ENCODE measurements around the gene RASEF.

Gene RASEF

GRCh38 chr9:83067579-83067978, 4.6 kb upstream of the RASEF start:
- Histone ChIP-seq H3K4me2 (ENCODE audit: low read depth, low read length, poor library complexity, severe bottlenecking) (no peak overlapping the region), H3K9ac (ENCODE audit: low read length) (no peak overlapping the region), H3K27ac (ENCODE audit: low read depth, low read length) (no peak overlapping the region), H3K9me3 (ENCODE audit: insufficient read depth, low read length) (no peaks in the 10 kb centered on the region), H3K36me3 (ENCODE audit: low read length) (no peaks in the 10 kb centered on the region), H3K9me2 (replicated peaks; ENCODE audit: insufficient read depth, low read length) (no peaks in the 10 kb centered on the region), H3K4me3 (ENCODE audit: insufficient read depth, low read length, poor library complexity, severe bottlenecking) (no peak overlapping the region), H3K79me2 (ENCODE audit: insufficient read depth, low read length) (no peaks in the 10 kb centered on the region), H4K20me1 (ENCODE audit: low read depth, low read length) (no peaks in the 10 kb centered on the region), H3F3A (ENCODE audit: insufficient read depth) (no peaks in the 10 kb centered on the region), H3K27me3 (ENCODE audit: low read length) (no peaks in the 10 kb centered on the region), H2AFZ (ENCODE audit: low read depth, low read length, severe bottlenecking) (no peak overlapping the region)
- TF ChIP-seq EZH2phosphoT487 (conservative IDR thresholded peaks at IDR 0.05; ENCODE audit: low read length) (no peak), CTCF (IDR thresholded peaks at IDR 0.05; ENCODE audit: insufficient read depth, low read length, poor library complexity, severe bottlenecking) (no peak)

- no peaks in the 10 kb centered on the region for H3K79me2 ChIP-seq (ENCODE audit: insufficient read depth, low read length)
- H3K27ac ChIP-seq (ENCODE audit: low read depth, low read length) = no peak overlapping the region
- H3K9ac ChIP-seq (ENCODE audit: low read length) = no peak overlapping the region
- no peaks in the 10 kb centered on the region for H3K36me3 ChIP-seq (ENCODE audit: low read length)
- H3K27me3 ChIP-seq (ENCODE audit: low read length) = no peaks in the 10 kb centered on the region
- H2AFZ ChIP-seq (ENCODE audit: low read depth, low read length, severe bottlenecking) = no peak overlapping the region
- no peaks in the 10 kb centered on the region for H3K9me3 ChIP-seq (ENCODE audit: insufficient read depth, low read length)
- no peaks in the 10 kb centered on the region for H3F3A ChIP-seq (ENCODE audit: insufficient read depth)
- no peaks in the 10 kb centered on the region for H3K9me2 ChIP-seq (replicated peaks; ENCODE audit: insufficient read depth, low read length)
- TF ChIP-seq EZH2phosphoT487 (conservative IDR thresholded peaks at IDR 0.05; ENCODE audit: low read length) (no peak), CTCF (IDR thresholded peaks at IDR 0.05; ENCODE audit: insufficient read depth, low read length, poor library complexity, severe bottlenecking) (no peak)
- no peaks in the 10 kb centered on the region for H4K20me1 ChIP-seq (ENCODE audit: low read depth, low read length)
- no peak overlapping the region for H3K4me2 ChIP-seq (ENCODE audit: low read depth, low read length, poor library complexity, severe bottlenecking)
- H3K4me3 ChIP-seq (ENCODE audit: insufficient read depth, low read length, poor library complexity, severe bottlenecking) = no peak overlapping the region
Observed at GRCh38 chr9:83066771-83067170, 3.8 kb upstream of the RASEF start.

- TF ChIP-seq CTCF (IDR thresholded peaks at IDR 0.05; ENCODE audit: insufficient read depth, low read length, poor library complexity, severe bottlenecking) (no peak), EZH2phosphoT487 (conservative IDR thresholded peaks at IDR 0.05; ENCODE audit: low read length) (no peak)
- no peaks in the 10 kb centered on the region for H3K79me2 ChIP-seq (ENCODE audit: insufficient read depth, low read length)
- no peak overlapping the region for H3K9ac ChIP-seq (ENCODE audit: low read length)
- H3F3A ChIP-seq (ENCODE audit: insufficient read depth) = no peaks in the 10 kb centered on the region
- no peaks in the 10 kb centered on the region for H3K36me3 ChIP-seq (ENCODE audit: low read length)
- no peaks in the 10 kb centered on the region for H3K9me2 ChIP-seq (replicated peaks; ENCODE audit: insufficient read depth, low read length)
- H2AFZ ChIP-seq (ENCODE audit: low read depth, low read length, severe bottlenecking) = no peak overlapping the region
- no peaks in the 10 kb centered on the region for H4K20me1 ChIP-seq (ENCODE audit: low read depth, low read length)
- H3K9me3 ChIP-seq (ENCODE audit: insufficient read depth, low read length) = no peaks in the 10 kb centered on the region
- no peak overlapping the region for H3K4me3 ChIP-seq (ENCODE audit: insufficient read depth, low read length, poor library complexity, severe bottlenecking)
- H3K27me3 ChIP-seq (ENCODE audit: low read length) = no peaks in the 10 kb centered on the region
- no peak overlapping the region for H3K4me2 ChIP-seq (ENCODE audit: low read depth, low read length, poor library complexity, severe bottlenecking)
- no peak overlapping the region for H3K27ac ChIP-seq (ENCODE audit: low read depth, low read length)
Observed at GRCh38 chr9:83065233-83065632, 2.3 kb upstream of the RASEF start.

Data from SU-DHL-6 (cell line).